GM21619 (cell line): Measurements from ENCODE around the gene SSU72.
"Not testable (repeated sequence)": the region's sequence is repeated elsewhere in the genome, so short reads cannot be mapped to it uniquely, and the experiment has no call there.

Experiments
- ATAC-seq: cut with Tn5 transposase; IDR thresholded peaks from one replicate; pipeline ENCODE4 v1.9.1; 2021; ENCODE audit not compliant: unreplicated experiment

SSU72 gene

GRCh38 chr1:1509465-1509850 is 65.2 kb downstream of the SSU72 start:
- not testable (repeated sequence) for ATAC-seq

- not testable (repeated sequence) for ATAC-seq
Observed at GRCh38 chr1:1508775-1509464, 65.7 kb downstream of the SSU72 start.

GRCh38 chr1:1507305-1507704 is 67.4 kb downstream of the SSU72 start:
- no peak for ATAC-seq

GRCh38 chr1:1505801-1506200 is 68.9 kb downstream of the SSU72 start:
- ATAC-seq: not testable (repeated sequence)

- ATAC-seq: peak; percentile 49
Observed at GRCh38 chr1:1505366-1505798, 69.3 kb downstream of the SSU72 start.

- not testable (repeated sequence) for ATAC-seq
Observed at GRCh38 chr1:1504777-1505365, 69.8 kb downstream of the SSU72 start.

- not testable (repeated sequence) for ATAC-seq
Observed at GRCh38 chr1:1495461-1495975, 79.1 kb downstream of the SSU72 start.

- not testable (repeated sequence) for ATAC-seq
Observed at GRCh38 chr1:1494311-1494710, 80.4 kb downstream of the SSU72 start.
